SU-DHL-6 (cell line): Measurements from ENCODE around the gene TMEM127.

Experiments
- H2AFZ ChIP-seq: fragments of 200-600 bp; sonication (generic); 2 replicates; pipeline ENCODE4 v1.6.1; 2014; ENCODE audit warnings: low read depth, mild to moderate bottlenecking, moderate library complexity, mixed read lengths, antibody characterized with exemption, low read length; ENCODE audit not compliant: severe bottlenecking
- H3F3A ChIP-seq: fragments of 200-600 bp; shearing (Covaris generic); 2 replicates; pipeline ENCODE4 v1.6.0; 2016; ENCODE audit warnings: antibody characterized with exemption, mild to moderate bottlenecking; ENCODE audit not compliant: insufficient read depth
- H3K27ac ChIP-seq: fragments of 200-600 bp; sonication (generic); 2 replicates; pipeline ENCODE4 v1.5.1; 2016; ENCODE audit warnings: low read depth, mild to moderate bottlenecking, low read length, moderate library complexity, mixed read lengths
- H3K27me3 ChIP-seq: fragments of 200-600 bp; sonication (generic), shearing (Covaris generic); 2 replicates; pipeline ENCODE4 v1.6.0; 2014; ENCODE audit warnings: mild to moderate bottlenecking, low read length
- H3K36me3 ChIP-seq: fragments of 200-600 bp; sonication (generic); 2 replicates; pipeline ENCODE4 v1.6.1; 2014; ENCODE audit warnings: mild to moderate bottlenecking, low read length, mixed read lengths
- H3K4me2 ChIP-seq: fragments of 300-600, 200-600 bp; shearing (Covaris generic), sonication (generic); 2 replicates; pipeline ENCODE4 v1.6.0; 2014; ENCODE audit warnings: low read length, low read depth, mild to moderate bottlenecking; ENCODE audit not compliant: poor library complexity, severe bottlenecking
- H3K4me3 ChIP-seq: fragments of 200-600 bp; sonication (generic); 2 replicates; pipeline ENCODE4 v1.5.1; 2014; ENCODE audit warnings: antibody characterized with exemption, low read length, mild to moderate bottlenecking, mixed read lengths; ENCODE audit not compliant: insufficient read depth, poor library complexity, severe bottlenecking
- H3K79me2 ChIP-seq: fragments of 200-600 bp; sonication (generic); 2 replicates; pipeline ENCODE4 v1.6.1; 2014; ENCODE audit warnings: mild to moderate bottlenecking, low read length, moderate library complexity; ENCODE audit not compliant: insufficient read depth
- H3K9ac ChIP-seq: fragments of 200-600 bp; sonication (generic); 2 replicates; pipeline ENCODE4 v1.7.0; 2014; ENCODE audit warnings: mild to moderate bottlenecking, low read length
- H3K9me2 ChIP-seq: fragments of 200-600 bp; sonication (generic); replicated peaks from 2 replicates; pipeline ENCODE4 v1.6.1; 2014; ENCODE audit warnings: low read length; ENCODE audit not compliant: insufficient read depth
- H3K9me3 ChIP-seq: fragments of 200-600 bp; sonication (generic); 2 replicates; pipeline ENCODE4 v1.6.1; 2014; ENCODE audit warnings: low read length, mixed read lengths; ENCODE audit not compliant: insufficient read depth
- H4K20me1 ChIP-seq: fragments of 200-600 bp; sonication (generic); 2 replicates; pipeline ENCODE4 v1.6.1; 2014; ENCODE audit warnings: low read depth, mild to moderate bottlenecking, antibody characterized with exemption, low read length, moderate library complexity, mixed read lengths
- EZH2phosphoT487 ChIP-seq: fragments of 200-600 bp; sonication (generic), shearing (Covaris generic); conservative IDR thresholded peaks from 2 replicates; pipeline ENCODE4 v1.6.1; 2018; ENCODE audit warnings: mild to moderate bottlenecking, antibody characterized with exemption, low read length, moderate library complexity, mixed read lengths
- TF ChIP-seq, protein P1 (sequence below): fragments of 200-600 bp; sonication (generic); IDR thresholded peaks from one replicate; pipeline ENCODE4 v1.5.1; 2017; ENCODE audit warnings: antibody characterized with exemption, mild to moderate bottlenecking, low read length, moderate library complexity; ENCODE audit not compliant: insufficient read depth, poor library complexity, severe bottlenecking

The TMEM127 gene

DNA sequence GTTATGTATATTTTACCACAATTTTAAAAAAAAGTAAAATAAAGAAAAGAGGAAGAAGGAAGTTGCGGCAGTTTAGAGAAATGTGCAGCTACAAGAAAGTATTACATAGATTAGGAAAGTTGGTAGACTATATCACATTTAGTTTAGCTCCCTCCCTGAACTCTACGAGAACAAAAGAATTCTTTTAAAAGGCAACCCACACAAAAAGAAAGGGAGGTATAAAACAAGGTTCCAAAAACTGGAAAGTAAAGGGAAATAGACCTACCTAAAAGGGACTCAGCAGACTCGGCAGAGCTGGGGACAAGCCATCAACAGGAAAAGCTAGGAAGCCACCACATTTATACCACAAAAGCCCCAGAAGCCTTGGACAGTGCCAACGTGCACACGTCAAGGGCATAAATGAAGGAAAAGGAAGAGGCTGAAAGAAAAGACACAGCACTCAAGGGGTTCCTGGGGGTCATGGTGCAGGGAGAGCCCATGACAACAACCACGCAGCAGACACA lies 9.1 kb downstream of the TMEM127 start:
- Histone ChIP-seq H2AFZ (no peak overlapping the region), H3K9ac (no peak overlapping the region), H4K20me1 (no peaks in the 10 kb centered on the region), H3K79me2 (peaks cover 44% of the 10 kb centered on the region), H3K27ac (no peak overlapping the region; the same call in 1 of the 2 replicates), H3F3A (no peaks in the 10 kb centered on the region), H3K4me3 (no peak overlapping the region), H3K36me3 (0 out of 2 replicates have a peak, but pooled peaks cover 2% of the 10 kb centered on the region), H3K9me2 (no peaks in the 10 kb centered on the region), H3K4me2 (no peak overlapping the region), H3K27me3 (no peaks in the 10 kb centered on the region), H3K9me3 (no peaks in the 10 kb centered on the region)
- TF ChIP-seq, protein P1, sequence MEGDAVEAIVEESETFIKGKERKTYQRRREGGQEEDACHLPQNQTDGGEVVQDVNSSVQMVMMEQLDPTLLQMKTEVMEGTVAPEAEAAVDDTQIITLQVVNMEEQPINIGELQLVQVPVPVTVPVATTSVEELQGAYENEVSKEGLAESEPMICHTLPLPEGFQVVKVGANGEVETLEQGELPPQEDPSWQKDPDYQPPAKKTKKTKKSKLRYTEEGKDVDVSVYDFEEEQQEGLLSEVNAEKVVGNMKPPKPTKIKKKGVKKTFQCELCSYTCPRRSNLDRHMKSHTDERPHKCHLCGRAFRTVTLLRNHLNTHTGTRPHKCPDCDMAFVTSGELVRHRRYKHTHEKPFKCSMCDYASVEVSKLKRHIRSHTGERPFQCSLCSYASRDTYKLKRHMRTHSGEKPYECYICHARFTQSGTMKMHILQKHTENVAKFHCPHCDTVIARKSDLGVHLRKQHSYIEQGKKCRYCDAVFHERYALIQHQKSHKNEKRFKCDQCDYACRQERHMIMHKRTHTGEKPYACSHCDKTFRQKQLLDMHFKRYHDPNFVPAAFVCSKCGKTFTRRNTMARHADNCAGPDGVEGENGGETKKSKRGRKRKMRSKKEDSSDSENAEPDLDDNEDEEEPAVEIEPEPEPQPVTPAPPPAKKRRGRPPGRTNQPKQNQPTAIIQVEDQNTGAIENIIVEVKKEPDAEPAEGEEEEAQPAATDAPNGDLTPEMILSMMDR, result no peak
- TF ChIP-seq EZH2phosphoT487, result no peak

DNA sequence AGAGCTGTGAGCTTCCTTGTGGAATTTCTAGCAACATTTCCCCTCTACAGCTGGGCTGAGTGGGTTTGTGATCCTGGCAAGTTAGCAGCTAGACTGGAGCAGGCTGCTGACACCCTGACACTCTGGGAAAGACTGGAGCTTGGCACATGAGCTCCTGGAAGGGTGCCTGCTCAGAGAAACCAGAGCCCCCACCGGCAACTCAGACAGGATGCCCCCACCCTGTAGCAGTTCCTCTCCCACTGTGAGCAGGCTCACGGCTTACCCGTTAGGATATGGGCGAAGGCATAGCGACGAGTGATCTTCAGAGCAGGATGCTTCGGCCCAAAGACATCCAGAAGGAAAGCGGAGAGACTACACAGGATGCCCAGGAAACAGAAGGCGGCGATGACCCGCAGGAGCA lies 11.2 kb downstream of the TMEM127 start:
- no peaks in the 10 kb centered on the region for H3K27me3 ChIP-seq
- no peak overlapping the region for H3K9ac ChIP-seq
- H3K27ac ChIP-seq, result no peak overlapping the region
- no peaks in the 10 kb centered on the region for H3K9me3 ChIP-seq
- no peak overlapping the region for H3K4me2 ChIP-seq
- H3K9me2 ChIP-seq, result no peaks in the 10 kb centered on the region
- H3K4me3 ChIP-seq, result no peak overlapping the region
- no peak overlapping the region for H2AFZ ChIP-seq
- H3K79me2 ChIP-seq, result peaks cover 23% of the 10 kb centered on the region
- H3K36me3 ChIP-seq, result 0 out of 2 replicates have a peak, but pooled peaks cover 2% of the 10 kb centered on the region
- TF ChIP-seq, protein P1, result no peak
- TF ChIP-seq EZH2phosphoT487, result no peak
- no peaks in the 10 kb centered on the region for H4K20me1 ChIP-seq
- H3F3A ChIP-seq, result no peaks in the 10 kb centered on the region

- Histone ChIP-seq H3F3A (no peaks in the 10 kb centered on the region), H4K20me1 (no peaks in the 10 kb centered on the region), H2AFZ (no peak overlapping the region), H3K27ac (no peak overlapping the region), H3K27me3 (no peaks in the 10 kb centered on the region), H3K4me2 (no peak overlapping the region), H3K36me3 (0 out of 2 replicates have a peak, but pooled peaks cover 2% of the 10 kb centered on the region), H3K9me2 (no peaks in the 10 kb centered on the region), H3K9ac (no peak overlapping the region), H3K79me2 (peaks cover 10% of the 10 kb centered on the region), H3K4me3 (no peak overlapping the region), H3K9me3 (no peaks in the 10 kb centered on the region)
- TF ChIP-seq EZH2phosphoT487, result no peak
- TF ChIP-seq, protein P1, result no peak
Observed at GRCh38 chr2:96253006-96253405, 12.8 kb downstream of the TMEM127 start.
